Vagina (tissue), 2 donors: Measurements from ENCODE around the gene SEPHS1.

ENCODE experiments used
- CTCF ChIP-seq, 3 experiments: fragments of 450-650 bp in 2 of 3; fragments of 200-600 bp in 1 of 3; sonication (generic) in 1 of 3; IDR thresholded peaks; one replicate each; pipeline ENCODE4 v1.5.1; 2017 to 2019; ENCODE audit warnings: antibody characterized with exemption in 3 of 3, mild to moderate bottlenecking in 2 of 3, moderate library complexity in 2 of 3
- POLR2A ChIP-seq, 2 donors: fragments of 450-650 bp; IDR thresholded peaks; one replicate each; pipeline ENCODE4 v1.6.1; 2017; ENCODE audit warnings: antibody characterized with exemption in 2 of 2, mild to moderate bottlenecking in 2 of 2, moderate library complexity in 2 of 2
- POLR2AphosphoS5 ChIP-seq, 2 donors: sonication (generic); formaldehyde crosslinking; IDR thresholded peaks; one replicate each; pipeline ENCODE4 v1.9.0; 2017; ENCODE audit warnings: antibody characterized with exemption in 2 of 2, mild to moderate bottlenecking in 2 of 2, low read depth in 1 of 2; ENCODE audit not compliant: insufficient read depth in 1 of 2

DNA sequence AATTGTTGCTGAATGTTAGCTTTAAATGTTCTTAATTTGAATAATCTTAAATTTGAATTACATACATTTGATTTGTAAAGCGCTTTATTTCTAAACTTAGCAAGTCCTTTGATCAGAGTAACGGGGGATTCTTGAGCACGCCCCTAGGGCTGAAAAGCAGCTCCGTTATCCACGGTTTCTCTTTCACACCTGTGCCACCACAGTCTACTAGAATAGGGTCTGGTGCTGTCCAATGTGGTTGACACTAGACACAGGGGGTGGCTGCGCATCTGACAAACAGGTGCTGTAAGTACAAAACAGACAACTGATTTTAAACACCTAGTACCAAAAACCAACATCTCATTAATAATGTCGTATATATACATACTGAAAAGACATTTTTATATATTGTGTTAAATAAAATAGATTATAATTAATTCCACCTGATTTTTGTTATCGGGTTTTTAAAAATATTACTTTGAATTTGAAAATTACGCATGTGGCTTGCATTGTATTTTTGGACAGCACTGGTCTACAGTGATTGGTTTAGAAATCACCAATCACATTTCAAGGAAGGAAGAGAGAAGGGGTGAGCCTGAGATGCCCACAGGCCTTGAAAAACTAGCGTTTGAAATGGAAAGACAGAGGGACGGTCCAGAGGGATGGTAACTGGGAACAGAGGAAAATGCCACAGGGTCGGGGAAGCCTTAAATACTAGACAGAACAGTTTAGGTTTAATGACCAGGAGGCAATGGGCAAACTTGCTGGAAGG, 7.3 kb downstream of the SEPHS1 start:
- no peak for TF ChIP-seq CTCF (IDR thresholded peaks at IDR 0.05)
- TF ChIP-seq POLR2A (IDR thresholded peaks at IDR 0.05): no peak
- TF ChIP-seq POLR2AphosphoS5 (IDR thresholded peaks at IDR 0.05; ENCODE audit: insufficient read depth in 1 of 2, low read depth in 1 of 2): no peak
